GM23338 (cell line): ENCODE results near the gene TTYH3.

Experiments
- CREB1 ChIP-seq: fragments of 250-450 bp; sonication (Bioruptor Pico); IDR thresholded peaks from 2 replicates; pipeline ENCODE4 v1.5.0; 2020; ENCODE audit warnings: low read depth, mild to moderate bottlenecking, moderate library complexity
- TF ChIP-seq, protein P1 (sequence below): IDR thresholded peaks from one replicate; pipeline ENCODE4 v1.6.1; 2018; ENCODE audit warnings: antibody characterized with exemption; ENCODE audit not compliant: unreplicated experiment

DNA sequence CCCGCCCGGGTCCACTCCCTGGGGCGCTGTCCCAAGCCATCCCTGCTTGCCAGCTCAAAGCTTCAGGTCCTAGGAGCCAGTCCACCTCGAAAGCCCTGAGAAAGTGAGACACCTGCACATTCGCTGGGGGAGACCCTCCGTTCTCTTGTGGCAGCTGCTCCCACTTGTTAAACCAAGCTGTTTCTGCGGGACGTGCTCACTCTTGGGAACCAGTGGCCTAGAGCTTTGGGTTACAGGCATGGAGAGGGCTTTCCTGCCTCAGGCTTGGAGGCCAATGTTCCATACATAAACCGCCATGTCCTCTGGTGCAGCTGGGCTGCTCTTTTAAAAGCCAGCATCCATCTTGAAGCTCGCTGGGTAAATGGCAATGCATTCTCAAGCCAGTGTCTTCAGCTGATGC lies 19.9 kb upstream of the TTYH3 start:
- no peak for TF ChIP-seq CREB1 (CRISPR knock-in tag)
- TF ChIP-seq, protein P1, sequence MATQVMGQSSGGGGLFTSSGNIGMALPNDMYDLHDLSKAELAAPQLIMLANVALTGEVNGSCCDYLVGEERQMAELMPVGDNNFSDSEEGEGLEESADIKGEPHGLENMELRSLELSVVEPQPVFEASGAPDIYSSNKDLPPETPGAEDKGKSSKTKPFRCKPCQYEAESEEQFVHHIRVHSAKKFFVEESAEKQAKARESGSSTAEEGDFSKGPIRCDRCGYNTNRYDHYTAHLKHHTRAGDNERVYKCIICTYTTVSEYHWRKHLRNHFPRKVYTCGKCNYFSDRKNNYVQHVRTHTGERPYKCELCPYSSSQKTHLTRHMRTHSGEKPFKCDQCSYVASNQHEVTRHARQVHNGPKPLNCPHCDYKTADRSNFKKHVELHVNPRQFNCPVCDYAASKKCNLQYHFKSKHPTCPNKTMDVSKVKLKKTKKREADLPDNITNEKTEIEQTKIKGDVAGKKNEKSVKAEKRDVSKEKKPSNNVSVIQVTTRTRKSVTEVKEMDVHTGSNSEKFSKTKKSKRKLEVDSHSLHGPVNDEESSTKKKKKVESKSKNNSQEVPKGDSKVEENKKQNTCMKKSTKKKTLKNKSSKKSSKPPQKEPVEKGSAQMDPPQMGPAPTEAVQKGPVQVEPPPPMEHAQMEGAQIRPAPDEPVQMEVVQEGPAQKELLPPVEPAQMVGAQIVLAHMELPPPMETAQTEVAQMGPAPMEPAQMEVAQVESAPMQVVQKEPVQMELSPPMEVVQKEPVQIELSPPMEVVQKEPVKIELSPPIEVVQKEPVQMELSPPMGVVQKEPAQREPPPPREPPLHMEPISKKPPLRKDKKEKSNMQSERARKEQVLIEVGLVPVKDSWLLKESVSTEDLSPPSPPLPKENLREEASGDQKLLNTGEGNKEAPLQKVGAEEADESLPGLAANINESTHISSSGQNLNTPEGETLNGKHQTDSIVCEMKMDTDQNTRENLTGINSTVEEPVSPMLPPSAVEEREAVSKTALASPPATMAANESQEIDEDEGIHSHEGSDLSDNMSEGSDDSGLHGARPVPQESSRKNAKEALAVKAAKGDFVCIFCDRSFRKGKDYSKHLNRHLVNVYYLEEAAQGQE = no peak
